Measurements from ENCODE around the gene COX19.
A peak's percentile ranks its signal among the peaks of the same experiment; 100 is the strongest.

COX19 gene

DNA sequence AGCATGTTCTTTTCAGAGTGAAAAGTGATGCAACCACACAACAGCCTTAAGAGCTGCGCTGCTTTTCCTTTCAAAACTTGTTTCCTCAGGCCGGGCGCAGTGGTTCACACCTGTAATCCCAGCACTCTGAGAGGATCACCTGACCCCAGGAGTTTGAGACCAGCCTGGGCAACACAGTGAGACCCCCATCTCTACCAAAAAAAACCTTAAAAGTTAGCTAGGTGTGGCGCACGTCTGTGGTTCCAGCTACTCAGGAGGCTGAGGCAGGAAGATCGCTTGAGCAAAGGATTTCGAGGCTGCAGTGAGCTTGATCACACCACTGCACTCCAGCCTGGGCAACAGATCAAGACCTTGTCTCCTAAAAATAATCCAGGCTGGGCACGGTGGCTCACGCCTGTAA lies 2.0 kb downstream of the COX19 start:
- peak overlapping the region; percentile 23 for H3K4me3 ChIP-seq (ENCODE audit: low read depth, low read length)
- TF ChIP-seq MYC (IDR thresholded peaks at IDR 0.05; ENCODE audit: low read depth, low read length) (no peak), MAX (IDR thresholded peaks at IDR 0.05; ENCODE audit: low read depth, low read length) (no peak), CTCF (IDR thresholded peaks at IDR 0.05; ENCODE audit: low read depth, low read length) (no peak), POLR2A (IDR thresholded peaks at IDR 0.05; ENCODE audit: extremely low read depth, insufficient read length) (no peak)
- no peak for DNase-seq (ENCODE audit: low read depth)

GRCh38 chr7:972676-973309 lies 2.6 kb downstream of the COX19 start:
- DNase-seq (ENCODE audit: low read depth): no peak
- peak overlapping the region; percentile 23 for H3K4me3 ChIP-seq (ENCODE audit: low read depth, low read length)
- TF ChIP-seq MAX (IDR thresholded peaks at IDR 0.05; ENCODE audit: low read depth, low read length): no peak
- no peak for TF ChIP-seq CTCF (IDR thresholded peaks at IDR 0.05; ENCODE audit: low read depth, low read length)
- TF ChIP-seq MYC (IDR thresholded peaks at IDR 0.05; ENCODE audit: low read depth, low read length): no peak
- no peak for TF ChIP-seq POLR2A (IDR thresholded peaks at IDR 0.05; ENCODE audit: extremely low read depth, insufficient read length)

GRCh38 chr7:972110-972509 lies 3.2 kb downstream of the COX19 start:
- DNase-seq (ENCODE audit: low read depth): no peak
- H3K4me3 ChIP-seq (ENCODE audit: low read depth, low read length): no peak overlapping the region
- TF ChIP-seq POLR2A (IDR thresholded peaks at IDR 0.05; ENCODE audit: extremely low read depth, insufficient read length): no peak
- TF ChIP-seq CTCF (IDR thresholded peaks at IDR 0.05; ENCODE audit: low read depth, low read length): no peak
- TF ChIP-seq MYC (IDR thresholded peaks at IDR 0.05; ENCODE audit: low read depth, low read length): no peak
- TF ChIP-seq MAX (IDR thresholded peaks at IDR 0.05; ENCODE audit: low read depth, low read length): no peak

- H3K4me3 ChIP-seq (ENCODE audit: low read depth, low read length): no peak overlapping the region
- no peak for TF ChIP-seq CTCF (IDR thresholded peaks at IDR 0.05; ENCODE audit: low read depth, low read length)
- no peak for TF ChIP-seq MAX (IDR thresholded peaks at IDR 0.05; ENCODE audit: low read depth, low read length)
- no peak for TF ChIP-seq MYC (IDR thresholded peaks at IDR 0.05; ENCODE audit: low read depth, low read length)
- no peak for TF ChIP-seq POLR2A (IDR thresholded peaks at IDR 0.05; ENCODE audit: extremely low read depth, insufficient read length)
- DNase-seq (ENCODE audit: low read depth): no peak
Observed at GRCh38 chr7:970744-971143, 4.6 kb downstream of the COX19 start.

- DNase-seq (ENCODE audit: low read depth): no peak
- TF ChIP-seq MYC (IDR thresholded peaks at IDR 0.05; ENCODE audit: low read depth, low read length): no peak
- no peak overlapping the region for H3K4me3 ChIP-seq (ENCODE audit: low read depth, low read length)
Observed at GRCh38 chr7:969403-969802, 5.9 kb downstream of the COX19 start.

DNA sequence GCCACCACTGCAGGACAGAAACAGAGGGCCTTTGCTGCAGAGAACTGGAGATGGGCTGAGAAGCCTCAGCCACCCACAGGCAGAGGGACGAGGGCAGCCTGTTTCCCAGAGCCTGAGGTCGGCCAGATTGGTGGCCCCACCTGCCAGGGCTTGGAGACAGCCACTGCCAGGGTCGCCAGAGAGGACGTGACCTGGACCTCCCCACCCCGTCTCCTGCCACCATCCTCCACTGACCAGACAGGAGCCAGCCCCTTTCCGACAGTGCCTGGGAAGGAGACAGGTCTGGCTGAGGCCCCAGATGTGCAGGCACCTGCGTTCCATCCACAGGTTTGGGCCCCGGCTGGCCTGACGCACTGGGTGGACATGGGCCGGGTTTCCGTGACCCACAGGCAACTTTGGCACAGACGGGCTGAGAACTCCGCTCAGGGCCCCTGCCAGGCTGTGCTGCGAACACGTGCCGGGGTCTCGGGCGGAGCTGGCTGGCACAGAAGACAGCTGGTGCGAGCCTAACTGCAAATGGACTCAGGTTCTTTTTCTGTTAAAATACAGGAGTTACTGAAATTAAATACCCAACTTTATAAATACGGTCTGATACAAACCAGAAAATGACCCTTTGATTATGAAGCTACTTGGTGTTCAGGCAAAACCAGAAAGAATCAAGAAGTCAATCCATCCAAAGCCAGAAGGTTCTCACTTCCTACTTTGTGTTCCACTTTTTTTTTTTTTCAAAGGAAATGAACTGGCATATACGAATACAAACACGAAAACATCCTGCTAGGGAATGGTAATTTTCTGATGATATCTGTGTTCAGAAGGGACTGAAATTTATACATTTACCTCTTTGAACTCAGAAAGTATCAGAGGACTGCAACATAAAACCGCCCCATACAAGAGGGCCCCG lies 6.9 kb downstream of the COX19 start:
- TF ChIP-seq POLR2A (IDR thresholded peaks at IDR 0.05; ENCODE audit: extremely low read depth, insufficient read length) (no peak), CTCF (IDR thresholded peaks at IDR 0.05; ENCODE audit: low read depth, low read length) (no peak), MAX (IDR thresholded peaks at IDR 0.05; ENCODE audit: low read depth, low read length) (no peak), MYC (IDR thresholded peaks at IDR 0.05; ENCODE audit: low read depth, low read length) (no peak)
- H3K4me3 ChIP-seq (ENCODE audit: low read depth, low read length): no peak overlapping the region
- no peak for DNase-seq (ENCODE audit: low read depth)

Data from NB4 (cell line).